HCT116 (cell line): Measurements from ENCODE around the gene COX10. TPM values are rescaled to one million over a fixed set of nuclear protein-coding genes. Genes with fewer than 3 reads are reported as not detected.

Experiments used
- ATAC-seq: fragments of 200-7000 bp; cut with Tn5 transposase; 2 replicates; pipeline ENCODE4 v1.9.1; 2020; ENCODE audit warnings: mild to moderate bottlenecking, moderate library complexity
- BruUV-seq: library from RNA; stranded (reverse); fragments of 400-500 nt; replicated peaks from 2 replicates; lab custom pipeline; 2021; lab: Mats Ljungman, UMichigan
- CTCF ChIA-PET: fragments of 300-600 bp; sonication (Branson Sonifier 250); formaldehyde crosslinking; loops from one replicate; lab custom pipeline; 2021; ENCODE audit warnings: antibody characterized with exemption; lab: Charles Lee
- POLR2A ChIA-PET: fragments of 300-600, 350-600 bp; sonication (Branson Sonifier 250); formaldehyde crosslinking; loops from one replicate; lab custom pipeline; 2021; ENCODE audit warnings: antibody characterized with exemption; lab: Charles Lee
- RAD21 ChIA-PET, 2 experiments: fragments of 300-600 bp; sonication (Branson Sonifier 250); formaldehyde crosslinking; loops; one replicate each; lab custom pipeline; 2023; ENCODE audit warnings: low total read pairs in 2 of 2; ENCODE audit not compliant: uncharacterized antibody in 2 of 2, unreplicated experiment in 2 of 2, low non-redundant PET in 1 of 2; lab: Charles Lee
- DNase-seq: peaks from one replicate; pipeline ENCODE4 v3.0.0-alpha.2; 2010; ENCODE audit warnings: low read depth, low spot score
- H2AFZ ChIP-seq: fragments of 200-600 bp; shearing (Covaris generic), sonication (generic); 2 replicates; pipeline ENCODE4 v1.6.1; 2017; ENCODE audit warnings: low read depth, mixed run types, mixed read lengths, antibody characterized with exemption, low read length; ENCODE audit not compliant: poor library complexity, severe bottlenecking
- H3K27ac ChIP-seq: 2 replicates; pipeline ENCODE4 v1.5.1; 2012; ENCODE audit warnings: low read depth, low read length
- H3K27me3 ChIP-seq: fragments of 200-600 bp; sonication (generic); 2 replicates; pipeline ENCODE4 v1.6.1; 2016; ENCODE audit warnings: mixed run types, low read length, mixed read lengths; ENCODE audit not compliant: insufficient read depth
- H3K36me3 ChIP-seq, 2 experiments: fragments of 200-500 bp in 1 of 2; fragments of 200-600 bp in 1 of 2; sonication (Bioruptor generic) in 1 of 2; sonication (generic) in 1 of 2; 2 replicates each; pipeline versions ENCODE4 v1.5.1 to v1.6.1; 2014 to 2016; ENCODE audit warnings: low read length in 2 of 2, inconsistent platforms in 1 of 2, mixed read lengths in 1 of 2, mixed run types in 1 of 2; ENCODE audit not compliant: insufficient read depth in 2 of 2, control insufficient read depth in 1 of 2
- H3K4me1 ChIP-seq, 2 experiments: fragments of 200-600 bp in 1 of 2; sonication (generic) in 1 of 2; 2 replicates each; pipeline versions ENCODE4 v1.5.1 to v1.6.1; 2012 to 2017; ENCODE audit warnings: low read length in 2 of 2, inconsistent platforms in 1 of 2, mild to moderate bottlenecking in 1 of 2, mixed read lengths in 1 of 2, mixed run types in 1 of 2, moderate library complexity in 1 of 2; ENCODE audit not compliant: insufficient read depth in 2 of 2, control insufficient read depth in 1 of 2
- H3K4me2 ChIP-seq: fragments of 200-600 bp; sonication (generic); 2 replicates; pipeline ENCODE4 v1.6.1; 2017; ENCODE audit warnings: mixed run types, low read length, mixed read lengths
- H3K4me3 ChIP-seq, 2 experiments: fragments of 200-600 bp in 1 of 2; sonication (generic) in 1 of 2; replicated peaks in 1 of 2; 2 replicates each; pipeline ENCODE4 v1.5.1; 2011 to 2016; ENCODE audit warnings: low read length in 2 of 2, control low read depth in 1 of 2, low read depth in 1 of 2, mild to moderate bottlenecking in 1 of 2, mixed read lengths in 1 of 2, mixed run types in 1 of 2
- H3K79me2 ChIP-seq: fragments of 200-600 bp; sonication (generic); 2 replicates; pipeline ENCODE4 v1.6.1; 2017; ENCODE audit warnings: mild to moderate bottlenecking, mixed run types, low read length, moderate library complexity, mixed read lengths; ENCODE audit not compliant: insufficient read depth
- H3K9ac ChIP-seq: fragments of 200-600 bp; sonication (generic); 2 replicates; pipeline ENCODE4 v1.6.1; 2016; ENCODE audit warnings: low read length, mixed read lengths
- H3K9me2 ChIP-seq: fragments of 200-600 bp; sonication (generic), shearing (Covaris generic); 2 replicates; pipeline ENCODE4 v1.6.1; 2017; ENCODE audit warnings: mixed run types, mild to moderate bottlenecking, moderate library complexity; ENCODE audit not compliant: insufficient read depth
- H3K9me3 ChIP-seq, 2 experiments: fragments of 200-500 bp in 1 of 2; fragments of 200-600 bp in 1 of 2; sonication (Bioruptor generic) in 1 of 2; sonication (generic) in 1 of 2; 2 replicates each; pipeline ENCODE4 v1.6.1; 2014 to 2017; ENCODE audit warnings: low read length in 2 of 2, mixed read lengths in 2 of 2, inconsistent platforms in 1 of 2, low read depth in 1 of 2, mild to moderate bottlenecking in 1 of 2, mixed run types in 1 of 2, moderate library complexity in 1 of 2; ENCODE audit not compliant: control insufficient read depth in 1 of 2, insufficient read depth in 1 of 2
- H4K20me1 ChIP-seq: fragments of 200-600 bp; sonication (generic), shearing (Covaris generic); 2 replicates; pipeline ENCODE4 v1.6.1; 2017; ENCODE audit warnings: mixed run types, mild to moderate bottlenecking, moderate library complexity; ENCODE audit not compliant: insufficient read depth
- ATF3 ChIP-seq: IDR thresholded peaks from 2 replicates; pipeline ENCODE4 v1.6.1; 2012
- EGR1 ChIP-seq: IDR thresholded peaks from 2 replicates; pipeline ENCODE4 v1.6.1; 2012; ENCODE audit warnings: low read depth
- EZH2 ChIP-seq: fragments of 200-600 bp; sonication (generic); IDR thresholded peaks from 2 replicates; pipeline ENCODE4 v1.6.1; 2017; ENCODE audit warnings: antibody characterized with exemption, mixed run types
- FOSL1 ChIP-seq: IDR thresholded peaks from 2 replicates; pipeline ENCODE4 v1.6.1; 2012; ENCODE audit warnings: low read depth
- MAX ChIP-seq: IDR thresholded peaks from 2 replicates; pipeline ENCODE4 v1.6.1; 2012
- POLR2A ChIP-seq: IDR thresholded peaks from 2 replicates; pipeline ENCODE4 v1.7.0; 2011; ENCODE audit warnings: borderline replicate concordance; ENCODE audit not compliant: insufficient read depth, insufficient read length; ENCODE audit errors: extremely low read depth
- POLR2AphosphoS5 ChIP-seq: IDR thresholded peaks from 2 replicates; pipeline ENCODE4 v1.6.1; 2011; ENCODE audit warnings: mild to moderate bottlenecking, low read depth, low read length, moderate library complexity
- RAD21 ChIP-seq: IDR thresholded peaks from 2 replicates; pipeline ENCODE4 v1.6.1; 2012; ENCODE audit warnings: low read depth, mild to moderate bottlenecking
- REST ChIP-seq: IDR thresholded peaks from 2 replicates; pipeline ENCODE4 v1.6.1; 2012; ENCODE audit warnings: low read depth
- SP1 ChIP-seq: IDR thresholded peaks from 2 replicates; pipeline ENCODE4 v1.6.1; 2012; ENCODE audit warnings: low read depth
- TCF7L2 ChIP-seq: IDR thresholded peaks from 2 replicates; pipeline ENCODE4 v1.7.0; 2011; ENCODE audit warnings: borderline replicate concordance, inconsistent platforms; ENCODE audit not compliant: insufficient read depth, insufficient read length; ENCODE audit errors: extremely low read depth
- YY1 ChIP-seq: IDR thresholded peaks from 2 replicates; pipeline ENCODE4 v1.6.1; 2011; ENCODE audit warnings: low read length, low read depth, moderate library complexity, mild to moderate bottlenecking; ENCODE audit not compliant: insufficient replicate concordance; ENCODE audit errors: extremely low read depth
- ZBTB33 ChIP-seq: IDR thresholded peaks from 2 replicates; pipeline ENCODE4 v1.6.1; 2011; ENCODE audit warnings: mild to moderate bottlenecking, low read length, moderate library complexity; ENCODE audit not compliant: insufficient replicate concordance; ENCODE audit errors: extremely low read depth
- ZFX ChIP-seq: fragments of 450-650 bp; IDR thresholded peaks from 2 replicates; pipeline ENCODE4 v1.6.1; 2017
- ZNF274 ChIP-seq: fragments of 200-500 bp; sonication (Bioruptor generic); IDR thresholded peaks from 2 replicates; pipeline ENCODE4 v1.6.1; 2014; ENCODE audit warnings: mild to moderate bottlenecking, low read depth, low read length, inconsistent platforms
- intact Hi-C: fragments of 100-400 bp; cut with micrococcal nuclease; formaldehyde crosslinking; loops from 2 replicates; pipeline ENCODE4 v1.10.0; 2022
- total RNA-seq: library from RNA; stranded (reverse); gene quantifications from one replicate; pipeline ENCODE4 v1.2.1, GENCODE V29; 2021; ENCODE audit not compliant: unreplicated experiment

The COX10 gene
- total RNA-seq, 1 experiment from 2014 or later, result 22.4 TPM

- TF ChIP-seq TCF7L2, result no peak
- no peak for TF ChIP-seq FOSL1
- TF ChIP-seq SP1, result no peak
- no peak for TF ChIP-seq ATF3
- no peak for TF ChIP-seq REST
- no peak for TF ChIP-seq MAX
- TF ChIP-seq EZH2, result no peak
- TF ChIP-seq YY1, result no peak
- no peak for TF ChIP-seq RAD21
- TF ChIP-seq EGR1, result no peak
- TF ChIP-seq ZNF274, result no peak
- no peak for TF ChIP-seq POLR2A
- TF ChIP-seq POLR2AphosphoS5, result no peak
- TF ChIP-seq ZFX, result no peak
- no peak for TF ChIP-seq ZBTB33
- Histone ChIP-seq H4K20me1 (no peaks in the 10 kb centered on the region), H3K79me2 (no peaks in the 10 kb centered on the region), H3K9ac (no peak overlapping the region), H3K4me3 (no peak overlapping the region), H3K27ac (no peak overlapping the region), H3K4me1 (peaks cover 12 to 27% of the 10 kb centered on the region in 2 experiments), H3K9me3 (no peaks in the 10 kb centered on the region), H3K36me3 (peaks cover 0 to 2% of the 10 kb centered on the region in 2 experiments; a peak in 1 of 4 replicates), H2AFZ (no peak overlapping the region), H3K9me2 (no peaks in the 10 kb centered on the region), H3K4me2 (no peak overlapping the region), H3K27me3 (no peaks in the 10 kb centered on the region)
- ChIA-PET RAD21 (no interaction called here), CTCF (no interaction called here), POLR2A (no interaction called here)
- no peak for ATAC-seq
- no TSS peak for BruUV-seq
- no peak for DNase-seq
- intact Hi-C loops, result no loop called here
Observed at GRCh38 chr17:14204546-14204945, 135.2 kb downstream of the COX10 start.
